ENCODE measurements around the gene EPB41L2.

DNA sequence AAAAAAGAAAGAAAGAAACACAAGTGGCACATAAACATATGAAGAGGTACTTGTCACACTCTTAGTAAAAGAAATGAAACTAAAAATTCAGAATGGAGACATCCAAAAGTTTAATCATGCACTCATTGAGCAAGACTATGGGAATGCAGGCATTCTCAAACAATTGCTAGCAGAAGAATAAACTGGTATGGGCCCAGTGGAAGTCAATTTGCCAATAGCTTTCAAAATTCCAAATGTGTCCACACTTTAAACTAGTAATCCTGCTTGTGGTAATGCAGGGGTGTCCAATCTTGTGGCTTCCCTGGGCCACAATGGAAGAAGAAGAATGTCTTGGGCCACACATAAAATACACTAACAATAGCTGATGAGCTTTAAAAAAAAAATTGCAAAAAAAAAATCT, 97.4 kb downstream of the EPB41L2 start:
- no peak for TF ChIP-seq EZH2phosphoT487 (IDR thresholded peaks at IDR 0.05)
- no peak for TF ChIP-seq CTCF (IDR thresholded peaks at IDR 0.05)
